ENCODE measurements around the gene DGKG.

Gene DGKG

DNA sequence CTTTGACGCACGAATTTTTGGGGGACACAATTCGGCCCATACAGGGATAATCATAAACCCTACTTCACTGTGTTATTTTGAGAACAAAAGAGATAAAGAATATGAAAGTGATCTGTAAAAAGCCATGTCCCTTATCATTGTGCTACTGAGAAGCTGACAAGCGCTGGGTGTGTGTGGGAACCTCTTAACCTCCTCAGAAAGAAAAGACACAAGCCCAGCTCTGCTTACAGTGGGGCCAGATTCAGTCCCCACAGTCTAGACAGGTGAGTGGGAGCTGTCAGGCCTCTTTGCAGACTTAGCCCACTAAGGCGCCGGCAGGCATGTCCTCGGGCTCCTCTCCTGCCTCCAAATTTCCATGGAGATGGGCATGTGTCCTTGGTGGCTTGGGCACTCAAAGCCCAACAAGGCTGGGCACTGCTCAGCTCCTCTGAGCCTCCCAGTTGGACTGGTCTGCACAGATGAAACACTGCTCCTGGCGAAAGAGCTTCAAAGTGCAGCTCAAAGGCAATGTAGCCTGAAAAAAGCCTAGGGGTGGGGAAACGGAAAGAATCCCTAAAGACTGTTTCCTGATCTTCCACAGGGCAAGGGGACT lies 188.7 kb downstream of the DGKG start:
- TF ChIP-seq CTCF (IDR thresholded peaks at IDR 0.05; ENCODE audit: insufficient read depth, low read depth, low read length, missing control alignments), result no peak
- no peak for DNase-seq (ENCODE audit: low read depth)
- no peak overlapping the region for H3K4me3 ChIP-seq (ENCODE audit: low read depth, low read length)

DNA sequence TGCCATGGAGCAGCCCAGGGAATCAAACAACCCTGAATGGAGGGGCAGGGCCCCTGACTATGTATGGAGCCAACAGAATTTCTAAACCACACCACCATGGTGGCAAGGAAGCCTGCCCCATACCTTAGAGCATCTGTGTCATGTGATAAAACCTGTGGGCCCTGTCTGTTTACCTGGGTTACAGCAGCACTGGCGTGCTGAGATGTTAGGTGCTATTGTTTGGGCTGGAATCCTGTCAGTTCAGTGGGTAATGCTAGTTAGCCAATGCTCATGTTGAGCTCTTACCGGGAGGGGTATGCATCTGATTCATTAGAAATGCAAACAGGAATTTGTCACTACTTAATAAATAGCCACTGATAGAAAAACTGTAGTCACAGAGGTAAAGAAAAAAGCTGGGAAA lies 189.7 kb downstream of the DGKG start:
- H3K4me3 ChIP-seq (ENCODE audit: low read depth, low read length), result no peak overlapping the region
- DNase-seq (ENCODE audit: low read depth), result no peak
- TF ChIP-seq CTCF (IDR thresholded peaks at IDR 0.05; ENCODE audit: insufficient read depth, low read depth, low read length, missing control alignments), result no peak

GRCh38 chr3:186171521-186171920 lies 190.5 kb downstream of the DGKG start:
- H3K4me3 ChIP-seq (ENCODE audit: low read depth, low read length), result no peak overlapping the region
- TF ChIP-seq CTCF (IDR thresholded peaks at IDR 0.05; ENCODE audit: insufficient read depth, low read depth, low read length, missing control alignments), result no peak
- DNase-seq (ENCODE audit: low read depth), result no peak

DNA sequence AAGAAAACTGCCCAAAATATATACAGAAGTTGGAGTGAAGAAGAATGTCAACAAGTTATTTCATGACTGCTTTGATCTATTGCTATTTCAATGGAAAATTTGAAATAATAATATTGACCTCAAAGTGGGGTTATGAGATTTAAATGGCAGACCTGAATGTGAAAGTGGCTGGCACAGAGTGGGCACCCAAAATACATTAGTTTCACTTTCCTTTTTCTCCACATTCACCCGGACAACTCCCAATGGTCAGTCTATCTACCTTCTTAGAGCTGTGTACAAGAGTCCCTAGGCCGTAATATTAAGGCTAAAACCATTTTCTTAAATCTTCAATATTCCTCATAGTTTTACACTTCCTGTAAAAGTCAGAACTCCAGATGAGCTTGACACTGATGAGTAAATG lies 191.5 kb downstream of the DGKG start:
- no peak for TF ChIP-seq CTCF (IDR thresholded peaks at IDR 0.05; ENCODE audit: insufficient read depth, low read depth, low read length, missing control alignments)
- no peak overlapping the region for H3K4me3 ChIP-seq (ENCODE audit: low read depth, low read length)
- no peak for DNase-seq (ENCODE audit: low read depth)

DNA sequence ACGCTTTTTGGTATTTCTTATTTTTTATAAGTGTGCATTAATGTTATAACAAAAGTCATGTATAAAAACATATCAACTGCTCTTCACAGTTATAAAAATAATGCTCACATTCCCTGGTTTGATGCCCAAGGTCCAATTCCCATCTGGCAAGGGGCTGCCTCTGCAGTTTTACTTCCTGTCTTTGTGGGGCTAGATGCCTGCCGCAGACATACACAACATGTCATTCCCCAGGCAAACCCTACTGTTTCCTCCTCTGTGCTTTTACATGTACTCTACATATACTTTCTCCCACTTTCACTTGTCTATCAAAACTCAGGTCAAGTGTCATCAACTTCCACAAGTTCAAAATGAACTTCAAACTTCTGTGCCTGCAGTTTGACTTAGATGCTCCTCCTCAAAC lies 192.7 kb downstream of the DGKG start:
- H3K4me3 ChIP-seq (ENCODE audit: low read depth, low read length), result no peak overlapping the region
- DNase-seq (ENCODE audit: low read depth), result no peak
- no peak for TF ChIP-seq CTCF (IDR thresholded peaks at IDR 0.05; ENCODE audit: insufficient read depth, low read depth, low read length, missing control alignments)

- no peak for TF ChIP-seq CTCF (IDR thresholded peaks at IDR 0.05; ENCODE audit: insufficient read depth, low read depth, low read length, missing control alignments)
- DNase-seq (ENCODE audit: low read depth), result no peak
- no peak overlapping the region for H3K4me3 ChIP-seq (ENCODE audit: low read depth, low read length)
Measured at GRCh38 chr3:186168976-186169375, 193.1 kb downstream of the DGKG start.

- H3K4me3 ChIP-seq (ENCODE audit: low read depth, low read length), result no peak overlapping the region
- no peak for DNase-seq (ENCODE audit: low read depth)
- no peak for TF ChIP-seq CTCF (IDR thresholded peaks at IDR 0.05; ENCODE audit: insufficient read depth, low read depth, low read length, missing control alignments)
Measured at GRCh38 chr3:186167646-186168395, 194.2 kb downstream of the DGKG start.
